GM23248 (cell line): Measurements from ENCODE around the gene ADAMTS14. TPM values are rescaled to one million over a fixed set of nuclear protein-coding genes. Genes with fewer than 3 reads are reported as not detected.

Experiments
- DNase-seq: peaks from one replicate; pipeline ENCODE4 v3.0.0-alpha.2; 2015
- H2AFZ ChIP-seq: fragments of 200-600 bp; sonication (generic); 2 replicates; pipeline ENCODE4 v1.6.1; 2016; ENCODE audit warnings: antibody characterized with exemption
- H3F3A ChIP-seq: fragments of 200-600 bp; sonication (generic); 2 replicates; pipeline ENCODE4 v1.6.1; 2016; ENCODE audit warnings: mild to moderate bottlenecking, antibody characterized with exemption, mixed run types; ENCODE audit not compliant: insufficient read depth
- H3K27ac ChIP-seq: fragments of 200-600 bp; sonication (generic); 2 replicates; pipeline ENCODE4 v1.5.1; 2016; ENCODE audit warnings: mild to moderate bottlenecking
- H3K27me3 ChIP-seq: fragments of 200-600 bp; sonication (generic); replicated peaks from 2 replicates; pipeline ENCODE4 v1.6.1; 2016; ENCODE audit warnings: mild to moderate bottlenecking; ENCODE audit not compliant: insufficient read depth
- H3K36me3 ChIP-seq: fragments of 200-600 bp; sonication (generic); 2 replicates; pipeline ENCODE4 v1.6.1; 2016; ENCODE audit warnings: low read depth, mild to moderate bottlenecking
- H3K4me1 ChIP-seq: fragments of 200-600 bp; sonication (generic); 2 replicates; pipeline ENCODE4 v1.6.1; 2016; ENCODE audit warnings: mild to moderate bottlenecking; ENCODE audit not compliant: insufficient read depth
- H3K4me2 ChIP-seq: fragments of 200-600 bp; sonication (generic); one replicate; pipeline ENCODE4 v1.6.1; 2016; ENCODE audit warnings: mild to moderate bottlenecking; ENCODE audit not compliant: unreplicated experiment
- H3K4me3 ChIP-seq: fragments of 200-600 bp; sonication (generic); 2 replicates; pipeline ENCODE4 v1.5.1; 2016; ENCODE audit warnings: mild to moderate bottlenecking
- H3K79me2 ChIP-seq: fragments of 200-600 bp; sonication (generic); 2 replicates; pipeline ENCODE4 v1.6.1; 2016; ENCODE audit warnings: mild to moderate bottlenecking; ENCODE audit not compliant: insufficient read depth
- H3K9ac ChIP-seq: fragments of 200-600 bp; sonication (generic); 2 replicates; pipeline ENCODE4 v1.6.1; 2016; ENCODE audit warnings: mild to moderate bottlenecking
- H3K9me2 ChIP-seq: fragments of 200-600 bp; sonication (generic); 2 replicates; pipeline ENCODE4 v1.6.1; 2016; ENCODE audit warnings: mixed run types, mild to moderate bottlenecking, moderate library complexity; ENCODE audit not compliant: insufficient read depth
- H3K9me3 ChIP-seq: fragments of 200-600 bp; sonication (generic); one replicate; pipeline ENCODE4 v1.6.1; 2017; ENCODE audit warnings: low read depth
- H4K20me1 ChIP-seq: fragments of 200-600 bp; sonication (generic); 2 replicates; pipeline ENCODE4 v1.6.0; 2016; ENCODE audit not compliant: insufficient read depth
- EZH2 ChIP-seq: fragments of 200-600 bp; sonication (generic); IDR thresholded peaks from 2 replicates; pipeline ENCODE4 v1.6.1; 2018; ENCODE audit warnings: antibody characterized with exemption, mild to moderate bottlenecking; ENCODE audit not compliant: insufficient read depth, poor library complexity, severe bottlenecking
- EZH2phosphoT487 ChIP-seq: fragments of 200-600 bp; sonication (generic); IDR thresholded peaks from 2 replicates; pipeline ENCODE4 v1.6.1; 2018; ENCODE audit warnings: antibody characterized with exemption, moderate library complexity, mild to moderate bottlenecking, low read depth; ENCODE audit not compliant: insufficient read depth
- WGBS, 2 experiments: methylation state at CpG; one replicate each; pipeline ENCODE4 v1.1.6; 2015 to 2017; ENCODE audit warnings: low lambda C conversion rate in 2 of 2, low coverage in 1 of 2; ENCODE audit errors: missing lambda C conversion rate in 2 of 2; 5-methylcytosine and 5-hydroxymethylcytosine counted together
- in situ Hi-C: fragments of 300-500 bp; cut with MboI; formaldehyde crosslinking; loops from 2 replicates; pipeline ENCODE4 v1.15.0; 2020
- polyA plus RNA-seq: library from polyadenylated mRNA; unstranded; fragments of >200 nt; fragmentation: Nextera tagmentation; extraction: Ambion mirVana; gene quantifications from 2 replicates; pipeline ENCODE4 v1.2.1, GENCODE V29; 2016
- total RNA-seq: library from RNA; depleted of rRNA; stranded (reverse); fragments of >200 nt; shearing (Covaris generic); gene quantifications from 2 replicates; pipeline ENCODE4 v1.2.3, GENCODE V29; 2014

The ADAMTS14 gene
- total and polyA plus RNA-seq, 2 experiments from 2014 or later, result 0.91 to 0.97 TPM

DNA sequence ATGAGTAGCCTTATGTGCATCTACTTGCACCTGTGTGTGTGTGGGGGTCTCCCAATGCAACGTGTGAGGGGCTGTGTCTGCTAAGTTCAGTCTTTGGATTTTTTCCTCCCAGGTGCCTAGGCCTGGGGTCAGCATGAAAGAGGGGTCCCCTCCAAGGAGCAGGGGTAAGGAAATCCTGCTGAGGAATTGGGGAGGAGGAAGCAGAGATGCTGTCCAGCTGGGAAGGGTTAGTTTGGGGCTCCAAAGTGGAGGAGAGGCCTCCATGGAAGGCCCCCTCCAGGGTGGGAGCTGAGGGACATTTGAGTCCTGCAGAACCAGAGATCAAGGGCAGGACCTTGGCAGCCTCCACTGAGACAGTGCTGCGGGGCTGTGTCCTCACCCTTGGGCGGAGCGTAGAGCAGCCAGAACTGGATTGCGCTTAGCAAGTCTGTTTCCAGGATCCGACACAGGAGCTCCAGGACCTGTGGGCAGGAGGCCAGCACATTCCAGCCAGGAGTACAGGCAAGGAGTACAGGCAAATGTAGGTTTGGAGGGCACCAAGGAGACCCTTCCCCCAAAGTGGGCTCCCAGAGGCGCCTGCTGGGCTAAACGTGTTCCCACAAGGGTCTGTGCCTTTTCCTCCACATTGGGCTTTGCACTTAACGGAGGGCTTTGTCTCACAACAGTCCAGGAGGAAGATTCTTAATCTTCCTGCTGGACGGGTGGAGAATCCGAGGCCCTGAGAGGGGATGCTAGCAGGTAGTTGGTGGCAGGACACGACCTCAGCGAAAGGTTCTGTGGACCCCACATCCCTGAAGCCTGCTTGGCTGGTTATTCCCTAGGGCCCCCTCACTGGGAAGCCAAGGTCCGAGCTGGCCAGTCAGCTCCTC is 102.7 kb downstream of the ADAMTS14 start:
- no peak overlapping the region for H2AFZ ChIP-seq
- no peaks in the 10 kb centered on the region; the same call in 1 of the 2 replicates for H3K27me3 ChIP-seq
- WGBS, 2 experiments, result 62 to 67% methylated on average over 13 to 14 of the region's 14 CpGs
- no peak for TF ChIP-seq EZH2
- TF ChIP-seq EZH2phosphoT487, result no peak
- no peaks in the 10 kb centered on the region for H3K4me1 ChIP-seq
- no peak overlapping the region for H3K27ac ChIP-seq
- no peaks in the 10 kb centered on the region for H3K9me2 ChIP-seq
- H3K4me2 ChIP-seq, result no peak overlapping the region
- H3K79me2 ChIP-seq, result no peaks in the 10 kb centered on the region
- no peaks in the 10 kb centered on the region for H4K20me1 ChIP-seq
- H3F3A ChIP-seq, result no peaks in the 10 kb centered on the region
- DNase-seq, result no peak
- H3K9ac ChIP-seq, result no peak overlapping the region
- in situ Hi-C loops, result no loop called here
- H3K9me3 ChIP-seq, result no peaks in the 10 kb centered on the region
- no peak overlapping the region for H3K4me3 ChIP-seq
- H3K36me3 ChIP-seq, result no peaks in the 10 kb centered on the region

DNA sequence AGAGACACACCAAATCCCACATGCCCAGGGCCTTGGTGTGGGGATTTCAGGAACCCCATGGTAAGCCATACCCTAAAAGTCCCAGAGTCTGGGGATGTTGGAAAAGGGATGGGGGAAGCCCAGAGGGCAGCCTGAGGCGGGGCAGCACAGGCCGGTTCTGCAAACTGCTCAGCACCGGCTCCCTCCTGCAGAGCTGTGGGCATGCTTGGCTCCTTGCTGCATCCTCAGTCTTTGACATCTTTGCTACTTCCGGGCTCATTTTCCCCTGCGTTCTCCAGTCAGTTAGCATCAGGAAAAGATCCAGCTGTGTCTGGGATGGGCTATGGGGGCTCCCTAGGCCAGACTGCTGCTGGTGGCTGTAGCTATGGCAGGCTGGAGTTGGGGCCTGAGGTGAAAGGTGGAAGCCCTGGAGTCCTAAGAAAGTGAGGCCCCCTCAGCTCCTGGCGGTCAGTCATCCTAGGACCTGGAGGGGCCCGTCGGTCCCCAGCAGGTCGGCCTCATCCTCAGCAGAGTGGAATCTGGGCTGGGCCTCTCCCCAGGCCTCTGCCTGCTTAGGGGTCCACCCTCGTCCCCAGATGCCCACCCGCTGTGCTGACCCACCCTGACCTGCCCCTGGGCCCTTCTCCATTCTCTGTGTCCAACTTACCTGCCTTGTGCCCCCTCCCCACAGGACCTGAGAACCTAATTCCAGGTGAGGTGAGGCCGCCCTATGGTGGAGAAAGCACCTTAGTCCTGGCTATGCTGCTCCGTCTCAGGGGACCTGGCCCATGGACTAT is 103.6 kb downstream of the ADAMTS14 start:
- in situ Hi-C loops, result no loop called here

DNA sequence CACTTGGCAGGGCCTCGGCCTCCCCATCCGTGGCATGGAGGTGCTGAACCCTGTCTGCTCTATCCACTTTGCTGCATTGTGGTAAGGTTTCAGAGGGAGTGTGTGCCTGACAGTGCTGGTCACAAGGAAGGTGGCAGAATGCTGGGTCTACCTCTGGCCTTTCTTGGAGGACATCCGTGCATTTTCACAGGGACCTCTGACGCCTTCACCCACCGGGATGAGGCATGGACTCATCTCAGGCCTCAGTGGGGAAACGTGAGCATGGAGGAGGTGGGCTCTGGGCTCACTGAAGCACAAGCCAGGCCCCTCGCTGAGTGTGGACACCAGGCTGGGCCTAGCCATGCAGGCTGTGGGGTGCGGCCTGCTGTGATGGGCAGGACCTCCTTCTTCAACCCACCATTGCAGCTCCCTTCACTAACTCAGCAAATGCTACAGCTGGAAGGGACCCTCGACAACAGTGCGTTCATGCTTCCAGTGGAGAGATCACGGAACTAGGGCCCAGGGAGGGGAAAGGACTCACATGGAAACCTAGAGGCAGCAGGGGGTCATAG is 104.2 kb downstream of the ADAMTS14 start:
- Histone ChIP-seq H3K9me2 (no peaks in the 10 kb centered on the region), H3K4me3 (no peak overlapping the region), H2AFZ (no peak overlapping the region), H3K27ac (no peak overlapping the region), H3K9ac (no peak overlapping the region), H3F3A (no peaks in the 10 kb centered on the region), H3K79me2 (no peaks in the 10 kb centered on the region), H3K9me3 (no peaks in the 10 kb centered on the region), H3K36me3 (no peaks in the 10 kb centered on the region), H3K4me2 (no peak overlapping the region), H4K20me1 (no peaks in the 10 kb centered on the region), H3K4me1 (no peaks in the 10 kb centered on the region), H3K27me3 (no peaks in the 10 kb centered on the region; the same call in 1 of the 2 replicates)
- TF ChIP-seq EZH2phosphoT487 (no peak), EZH2 (no peak)
- no peak for DNase-seq
- 80 to 83% methylated on average over 11 of the region's 11 CpGs for whole genome bisulfite sequencing, 2 experiments
- in situ Hi-C loops, result no loop called here

More for the DNA sequence above, 103.6 kb downstream of the ADAMTS14 start:
- H3K36me3 ChIP-seq, result no peaks in the 10 kb centered on the region
- 80 to 83% methylated on average over 13 of the region's 13 CpGs for WGBS, 2 experiments
- no peaks in the 10 kb centered on the region for H4K20me1 ChIP-seq
- no peaks in the 10 kb centered on the region for H3F3A ChIP-seq
- no peaks in the 10 kb centered on the region for H3K4me1 ChIP-seq
- no peak overlapping the region for H2AFZ ChIP-seq
- no peak overlapping the region for H3K4me3 ChIP-seq
- H3K27ac ChIP-seq, result no peak overlapping the region
- no peak for TF ChIP-seq EZH2
- no peak for TF ChIP-seq EZH2phosphoT487
- H3K4me2 ChIP-seq, result no peak overlapping the region
- H3K9me3 ChIP-seq, result no peaks in the 10 kb centered on the region
- DNase-seq, result no peak
- H3K9ac ChIP-seq, result no peak overlapping the region
- no peaks in the 10 kb centered on the region for H3K9me2 ChIP-seq
- no peaks in the 10 kb centered on the region for H3K79me2 ChIP-seq
- H3K27me3 ChIP-seq, result no peaks in the 10 kb centered on the region; the same call in 1 of the 2 replicates

DNA sequence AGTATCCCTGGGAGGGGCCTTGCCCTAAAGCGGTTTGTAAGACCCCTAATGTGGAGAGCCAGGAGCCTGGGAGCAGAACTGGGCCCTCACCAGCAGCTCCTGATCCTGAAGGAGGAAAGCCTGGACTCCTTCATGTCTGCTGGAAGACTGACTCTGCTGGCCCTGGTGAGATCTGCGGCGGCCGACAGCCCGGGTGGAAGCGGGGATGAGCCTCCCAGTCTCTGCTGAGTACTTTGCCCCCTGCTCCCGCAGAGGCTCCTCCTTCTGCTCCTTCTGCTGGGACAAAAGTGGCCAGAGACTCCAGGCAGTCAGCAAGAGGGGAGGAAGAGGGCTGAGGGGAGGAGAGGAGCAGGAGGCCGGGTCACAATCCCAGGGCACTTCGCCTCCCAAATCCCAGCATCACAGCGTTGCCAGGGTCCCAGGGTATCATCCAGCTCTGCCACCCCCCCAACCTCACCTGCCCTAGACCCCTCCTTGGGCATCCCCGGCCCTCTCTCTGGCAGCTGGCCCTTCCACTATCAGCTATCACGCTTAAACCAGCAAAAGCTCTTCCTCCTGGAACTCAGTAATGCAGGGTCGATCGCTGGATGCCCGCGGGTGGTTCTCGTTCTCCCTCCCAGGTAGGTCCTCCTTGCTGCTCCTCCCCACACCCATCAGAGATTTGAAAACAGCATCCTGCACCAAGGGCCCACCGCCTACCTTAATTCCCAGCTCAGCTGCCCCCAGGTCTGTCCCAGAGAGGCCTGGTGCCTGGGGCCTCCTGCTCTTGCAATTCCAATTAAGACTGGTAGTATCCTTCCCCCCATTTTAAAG is 105.0 kb downstream of the ADAMTS14 start:
- 81 to 82% methylated on average over 18 of the region's 18 CpGs for WGBS, 2 experiments

More for the DNA sequence above, 105.0 kb downstream of the ADAMTS14 start:
- no peaks in the 10 kb centered on the region for H3K36me3 ChIP-seq
- H3K9me3 ChIP-seq, result no peaks in the 10 kb centered on the region
- no peak overlapping the region for H3K27ac ChIP-seq
- no peaks in the 10 kb centered on the region for H3F3A ChIP-seq
- TF ChIP-seq EZH2, result no peak
- TF ChIP-seq EZH2phosphoT487, result no peak
- in situ Hi-C loops, result no loop called here
- no peaks in the 10 kb centered on the region; the same call in 1 of the 2 replicates for H3K27me3 ChIP-seq
- H2AFZ ChIP-seq, result no peak overlapping the region
- no peak overlapping the region for H3K9ac ChIP-seq
- H3K79me2 ChIP-seq, result no peaks in the 10 kb centered on the region
- no peak overlapping the region for H3K4me3 ChIP-seq
- no peaks in the 10 kb centered on the region for H3K9me2 ChIP-seq
- H3K4me1 ChIP-seq, result no peaks in the 10 kb centered on the region
- no peak for DNase-seq
- H3K4me2 ChIP-seq, result no peak overlapping the region
- H4K20me1 ChIP-seq, result no peaks in the 10 kb centered on the region
